Liver (tissue), 9 donors: ENCODE data around the gene OXCT1. TPM values are rescaled to one million over a fixed set of nuclear protein-coding genes. Genes with fewer than 3 reads are reported as not detected.

Experiments
- DNase-seq: peaks from one replicate; pipeline ENCODE4 v3.0.0-alpha.2; 2017; ENCODE audit warnings: low spot score
- H3K27ac ChIP-seq, 2 donors: one replicate each; pipeline ENCODE4 v1.7.0; 2013; ENCODE audit warnings: inconsistent platforms in 2 of 2, low read length in 2 of 2, control low read depth in 1 of 2, low read depth in 1 of 2, mild to moderate bottlenecking in 1 of 2
- H3K27me3 ChIP-seq, 4 donors: one replicate each; pipeline versions ENCODE4 v1.6.1 to v1.7.0; 2013; ENCODE audit warnings: low read length in 3 of 4, inconsistent platforms in 1 of 4, mild to moderate bottlenecking in 1 of 4, moderate library complexity in 1 of 4; ENCODE audit not compliant: control insufficient read depth in 4 of 4, insufficient read depth in 4 of 4
- H3K36me3 ChIP-seq, 4 donors: one replicate each; pipeline versions ENCODE4 v1.6.1 to v1.7.0; 2013; ENCODE audit warnings: low read length in 3 of 4, mild to moderate bottlenecking in 3 of 4, low read depth in 1 of 4, moderate library complexity in 1 of 4; ENCODE audit not compliant: control insufficient read depth in 4 of 4, insufficient read depth in 3 of 4
- H3K4me1 ChIP-seq, 4 donors: one replicate each; pipeline versions ENCODE4 v1.6.1 to v1.7.0; 2013; ENCODE audit warnings: low read length in 3 of 4, mild to moderate bottlenecking in 3 of 4, moderate library complexity in 1 of 4; ENCODE audit not compliant: control insufficient read depth in 4 of 4, insufficient read depth in 4 of 4
- H3K4me3 ChIP-seq, 3 donors: one replicate each; pipeline versions ENCODE4 v1.6.1 to v1.7.0; 2013; ENCODE audit warnings: low read length in 3 of 3, control low read depth in 1 of 3, low read depth in 1 of 3, mild to moderate bottlenecking in 1 of 3
- H3K9ac ChIP-seq, 2 donors: one replicate each; pipeline ENCODE4 v1.7.0; 2013; ENCODE audit warnings: low read length in 2 of 2, mild to moderate bottlenecking in 2 of 2, moderate library complexity in 2 of 2, control low read depth in 1 of 2, low read depth in 1 of 2
- H3K9me3 ChIP-seq, 4 donors: one replicate each; pipeline versions ENCODE4 v1.6.1 to v1.7.0; 2013; ENCODE audit warnings: low read length in 3 of 4; ENCODE audit not compliant: control insufficient read depth in 4 of 4
- ATF3 ChIP-seq: IDR thresholded peaks from 2 replicates; pipeline ENCODE4 v1.6.1; 2016; ENCODE audit warnings: antibody characterized with exemption
- CTCF ChIP-seq: fragments of 150-350 bp; IDR thresholded peaks from 2 replicates; pipeline ENCODE4 v1.5.1; 2017; ENCODE audit warnings: improper control_type of control experiment, low read depth, low read length; ENCODE audit not compliant: missing input control
- EGR1 ChIP-seq, 2 donors: IDR thresholded peaks; 2 replicates each; pipeline ENCODE4 v1.6.1; 2016 to 2018; ENCODE audit warnings: antibody characterized with exemption in 2 of 2, low read depth in 2 of 2
- FOXA1 ChIP-seq: IDR thresholded peaks from 2 replicates; pipeline ENCODE4 v1.6.1; 2016; ENCODE audit warnings: antibody characterized with exemption
- FOXA2 ChIP-seq: IDR thresholded peaks from 2 replicates; pipeline ENCODE4 v1.6.1; 2016; ENCODE audit warnings: antibody characterized with exemption
- GABPA ChIP-seq, 2 donors: IDR thresholded peaks in 1 of 2; conservative IDR thresholded peaks in 1 of 2; 2 replicates each; pipeline ENCODE4 v1.6.1; 2016; ENCODE audit warnings: antibody characterized with exemption in 2 of 2, mild to moderate bottlenecking in 1 of 2, moderate library complexity in 1 of 2
- HNF4A ChIP-seq, 2 donors: conservative IDR thresholded peaks; 2 replicates each; pipeline ENCODE4 v1.6.1; 2016; ENCODE audit warnings: antibody characterized with exemption in 2 of 2, mild to moderate bottlenecking in 2 of 2
- HNF4G ChIP-seq: IDR thresholded peaks from 2 replicates; pipeline ENCODE4 v1.6.1; 2016; ENCODE audit warnings: antibody characterized with exemption
- JUND ChIP-seq, 2 donors: IDR thresholded peaks; 2 replicates each; pipeline ENCODE4 v1.6.1; 2016; ENCODE audit warnings: antibody characterized with exemption in 2 of 2
- MAX ChIP-seq: IDR thresholded peaks from 2 replicates; pipeline ENCODE4 v1.6.1; 2016; ENCODE audit warnings: antibody characterized with exemption
- NR2F2 ChIP-seq: IDR thresholded peaks from 2 replicates; pipeline ENCODE4 v1.6.1; 2016; ENCODE audit warnings: antibody characterized with exemption
- RAD21 ChIP-seq, 2 donors: IDR thresholded peaks; 2 replicates each; pipeline ENCODE4 v1.6.1; 2016; ENCODE audit warnings: antibody characterized with exemption in 2 of 2, mild to moderate bottlenecking in 2 of 2
- REST ChIP-seq: IDR thresholded peaks from 2 replicates; pipeline ENCODE4 v1.6.1; 2016; ENCODE audit warnings: antibody characterized with exemption, mild to moderate bottlenecking
- RXRA ChIP-seq, 2 donors: IDR thresholded peaks; 2 replicates each; pipeline ENCODE4 v1.6.1; 2017 to 2018; ENCODE audit warnings: antibody characterized with exemption in 2 of 2, mild to moderate bottlenecking in 1 of 2
- SP1 ChIP-seq: IDR thresholded peaks from 2 replicates; pipeline ENCODE4 v1.6.1; 2018; ENCODE audit warnings: antibody characterized with exemption, mild to moderate bottlenecking
- TAF1 ChIP-seq: conservative IDR thresholded peaks from 2 replicates; pipeline ENCODE4 v1.6.1; 2016; ENCODE audit warnings: antibody characterized with exemption, mild to moderate bottlenecking
- YY1 ChIP-seq: IDR thresholded peaks from 2 replicates; pipeline ENCODE4 v1.6.1; 2016; ENCODE audit warnings: antibody characterized with exemption, mild to moderate bottlenecking
- ZBTB33 ChIP-seq: IDR thresholded peaks from 2 replicates; pipeline ENCODE4 v1.6.1; 2016; ENCODE audit warnings: antibody characterized with exemption
- whole genome bisulfite sequencing: extraction: QIAGEN DNeasy Blood & Tissue Kit; methylation state at CpG from one replicate; pipeline ENCODE4 v1.1.7; 2013; 5-methylcytosine and 5-hydroxymethylcytosine counted together
- polyA plus RNA-seq, 2 donors: library from polyadenylated mRNA; stranded (reverse) in 1 of 2; unstranded in 1 of 2; fragments of 200-250 nt in 1 of 2; fragments of >200 nt in 1 of 2; fragmentation: Nextera tagmentation in 1 of 2; extraction: Ambion mirVana in 1 of 2; gene quantifications; one replicate each; pipeline versions ENCODE4 v1.2.1 to v1.2.3, GENCODE V29; 2013 to 2015
- total RNA-seq, 2 donors: library from RNA; depleted of rRNA; stranded (reverse); fragments of >200 nt; gene quantifications; one replicate each; pipeline ENCODE4 v1.2.3, GENCODE V29; 2014
- donor health status: healthy.
- donor health status: healthy.
- donor health status: healthy.
- donor health status: healthy.
- donor health status: healthy.

Gene OXCT1
- total and polyA plus RNA-seq, 4 donors: 0.72 to 10.7 (median 1.1) TPM

GRCh38 chr5:41844502-41844901, 25.7 kb downstream of the OXCT1 start:
- Histone ChIP-seq H3K27ac (no peak overlapping the region), H3K9ac (no peak overlapping the region), H3K9me3 (no peaks in the 10 kb centered on the region), H3K27me3 (no peaks in the 10 kb centered on the region), H3K4me3 (no peak overlapping the region), H3K4me1 (no peaks in the 10 kb centered on the region), H3K36me3 (peaks cover 0 to 2% (median 0%) of the 10 kb centered on the region in 4 donors)
- DNase-seq: no peak
- 73% methylated on average over 3 of the region's 3 CpGs for WGBS
- TF ChIP-seq RXRA (IDR thresholded peaks at IDR 0.05): no peak
- TF ChIP-seq YY1: no peak
- no peak for TF ChIP-seq HNF4G
- TF ChIP-seq FOXA2: no peak
- no peak for TF ChIP-seq HNF4A (conservative IDR thresholded peaks at IDR 0.05)
- no peak for TF ChIP-seq NR2F2
- no peak for TF ChIP-seq GABPA (IDR thresholded peaks at IDR 0.05 in 1 of 2, conservative IDR thresholded peaks at IDR 0.05 in 1 of 2)
- no peak for TF ChIP-seq ZBTB33
- no peak for TF ChIP-seq CTCF
- no peak for TF ChIP-seq MAX
- TF ChIP-seq ATF3: no peak
- TF ChIP-seq REST: no peak

GRCh38 chr5:41843456-41844370, 26.5 kb downstream of the OXCT1 start:
- Histone ChIP-seq H3K36me3 (no peaks in the 10 kb centered on the region), H3K9ac (no peak overlapping the region), H3K27me3 (no peaks in the 10 kb centered on the region), H3K4me1 (no peaks in the 10 kb centered on the region), H3K27ac (no peak overlapping the region), H3K9me3 (no peaks in the 10 kb centered on the region), H3K4me3 (no peak overlapping the region)
- 34% methylated on average over 6 of the region's 6 CpGs for WGBS
- no peak for DNase-seq
- TF ChIP-seq FOXA2: no peak
- TF ChIP-seq SP1: no peak
- no peak for TF ChIP-seq GABPA (IDR thresholded peaks at IDR 0.05 in 1 of 2, conservative IDR thresholded peaks at IDR 0.05 in 1 of 2)
- peak; percentile 96 for TF ChIP-seq YY1
- no peak for TF ChIP-seq NR2F2
- TF ChIP-seq HNF4G: no peak
- no peak for TF ChIP-seq HNF4A (conservative IDR thresholded peaks at IDR 0.05)
- no peak for TF ChIP-seq FOXA1
- TF ChIP-seq TAF1: no peak
- no peak for TF ChIP-seq EGR1 (IDR thresholded peaks at IDR 0.05; ENCODE audit: low read depth in 2 of 2)
- no peak for TF ChIP-seq JUND (IDR thresholded peaks at IDR 0.05)
- peak; percentile 94 to 95 for TF ChIP-seq RAD21 (IDR thresholded peaks at IDR 0.05)
- no peak for TF ChIP-seq MAX
- no peak for TF ChIP-seq REST
